Upper lobe of right lung (tissue), 1 donor: ENCODE results near the gene DHCR7. TPM values are rescaled to one million over a fixed set of nuclear protein-coding genes. Genes with fewer than 3 reads are reported as not detected.

Source experiments
- ATAC-seq: fragments of 200-7000 bp; cut with Tn5 transposase; one replicate; pipeline ENCODE4 v1.9.1; 2020; ENCODE audit warnings: mild to moderate bottlenecking, moderate library complexity
- DNase-seq: peaks from one replicate; pipeline ENCODE4 v3.0.0-alpha.2; 2020
- H3K27ac ChIP-seq: fragments of 200-600 bp; one replicate; pipeline ENCODE4 v1.8.0; 2022
- H3K27me3 ChIP-seq: fragments of 200-600 bp; one replicate; pipeline ENCODE4 v1.8.0; 2022; ENCODE audit warnings: mild to moderate bottlenecking
- H3K36me3 ChIP-seq: fragments of 200-600 bp; one replicate; pipeline ENCODE4 v1.8.0; 2022
- H3K4me1 ChIP-seq: fragments of 200-600 bp; one replicate; pipeline ENCODE4 v1.8.0; 2022
- H3K4me3 ChIP-seq: fragments of 200-600 bp; one replicate; pipeline ENCODE4 v1.8.0; 2022; ENCODE audit warnings: mild to moderate bottlenecking
- H3K9me3 ChIP-seq: fragments of 200-600 bp; one replicate; pipeline ENCODE4 v1.8.0; 2022
- intact Hi-C: fragments of 100-400 bp; cut with DNase I; formaldehyde crosslinking; loops from one replicate; pipeline ENCODE4 v1.11.0; 2022
- long read RNA-seq: library from polyadenylated mRNA; unstranded; transcript quantifications from one replicate; pipeline ENCODE4 v2.0.0, GENCODE V29; 2021
- total RNA-seq: library from RNA; stranded (reverse); fragmentation: NEBNext Ultra II Directional; extraction: Animal tissue kit (Norgen Biotek cat#: 25700); gene quantifications from one replicate; pipeline ENCODE4 v1.2.1, GENCODE V29; 2021
- TF ChIP-seq, protein P1 (sequence below): fragments of 200-600 bp; IDR thresholded peaks from one replicate; pipeline ENCODE4 v1.8.0; 2022; ENCODE audit warnings: antibody characterized with exemption
- donor health status: DM: no; HTN: yes; CAD: no; lungs with severe emphysema.

Gene DHCR7, protein sequence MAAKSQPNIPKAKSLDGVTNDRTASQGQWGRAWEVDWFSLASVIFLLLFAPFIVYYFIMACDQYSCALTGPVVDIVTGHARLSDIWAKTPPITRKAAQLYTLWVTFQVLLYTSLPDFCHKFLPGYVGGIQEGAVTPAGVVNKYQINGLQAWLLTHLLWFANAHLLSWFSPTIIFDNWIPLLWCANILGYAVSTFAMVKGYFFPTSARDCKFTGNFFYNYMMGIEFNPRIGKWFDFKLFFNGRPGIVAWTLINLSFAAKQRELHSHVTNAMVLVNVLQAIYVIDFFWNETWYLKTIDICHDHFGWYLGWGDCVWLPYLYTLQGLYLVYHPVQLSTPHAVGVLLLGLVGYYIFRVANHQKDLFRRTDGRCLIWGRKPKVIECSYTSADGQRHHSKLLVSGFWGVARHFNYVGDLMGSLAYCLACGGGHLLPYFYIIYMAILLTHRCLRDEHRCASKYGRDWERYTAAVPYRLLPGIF
- total RNA-seq: 105 TPM
- long read RNA-seq, transcript DHCR7-201 (9 exons, 2,666 nt): major isoform, 162 of 220 reads
- long read RNA-seq, partial matches to known transcripts: 34 of 220 reads
- long read RNA-seq, other reads (novel, unspliced or antisense): 20 of 220 reads

DNA sequence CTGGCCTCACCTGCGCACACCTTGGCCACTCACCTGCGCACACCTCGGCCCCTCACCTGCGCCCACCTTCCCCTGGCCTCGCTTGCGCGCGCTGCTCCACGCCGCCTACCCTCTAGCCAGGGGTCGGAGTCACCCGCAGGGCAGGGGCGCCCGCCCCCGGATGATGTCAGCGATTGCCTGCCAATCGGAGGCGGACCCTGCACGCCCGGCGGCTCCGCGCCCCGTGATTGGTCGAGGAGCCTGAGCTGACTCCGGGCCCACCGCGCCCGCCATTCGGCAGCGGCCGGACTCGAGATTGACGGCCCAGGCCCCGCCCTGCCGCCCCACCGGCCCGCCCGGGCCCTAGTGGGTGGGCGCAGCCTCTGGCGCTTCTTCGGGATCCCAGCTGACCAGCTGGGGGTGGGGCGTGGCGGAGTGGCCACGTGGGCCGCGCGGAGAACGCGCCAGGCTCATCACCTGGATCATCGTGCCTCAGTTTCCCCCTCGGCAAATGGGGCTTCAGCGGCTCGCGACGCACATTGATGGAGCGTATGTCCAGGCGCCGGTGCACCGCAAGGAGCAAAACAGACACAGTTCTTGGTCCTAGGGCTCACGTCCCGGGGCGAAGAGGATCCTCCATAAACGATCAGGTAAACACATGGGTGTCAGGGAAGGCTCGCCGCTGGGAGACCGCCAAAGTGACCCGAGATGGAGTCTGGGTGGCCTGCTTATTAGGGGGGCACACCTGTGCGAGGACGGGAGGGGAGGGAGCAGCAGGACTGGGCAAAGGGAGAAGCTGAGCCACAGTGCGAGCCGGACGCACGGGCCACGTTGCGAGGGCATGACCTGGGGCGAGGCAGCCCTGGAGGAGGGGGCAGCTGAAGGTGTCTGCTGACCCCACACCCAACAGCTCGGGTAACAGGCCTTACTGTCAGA lies at the start of gene DHCR7:
Gene DHCR7 (minus strand): TSS at position 137 of the 915 bp plus-strand sequence. CDS start 3,441 bp downstream, outside the sequence.
- intact Hi-C loops: no loop called here

DNA sequence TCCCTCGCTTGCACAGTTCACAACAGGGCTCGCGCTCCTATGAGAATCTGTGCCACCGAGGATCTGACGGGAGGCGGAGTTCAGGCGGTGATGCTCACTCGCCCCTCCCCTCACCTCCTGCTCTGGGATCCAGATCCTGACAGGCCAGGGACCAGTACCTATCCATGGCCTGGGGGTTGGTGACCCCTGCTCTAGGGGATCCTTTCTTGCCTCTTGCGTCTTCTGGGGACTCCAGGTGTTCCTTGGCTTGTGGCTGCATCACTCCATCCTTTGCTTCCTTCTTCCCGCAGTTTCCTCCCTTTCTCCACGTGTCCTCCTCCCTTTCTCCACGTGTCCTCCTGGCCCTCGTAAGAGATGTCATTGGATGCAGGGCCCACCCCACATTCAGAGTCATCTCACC lies 48.2 kb upstream of the DHCR7 start:
- Histone ChIP-seq H3K4me1 (no peaks in the 10 kb centered on the region), H3K27me3 (no peaks in the 10 kb centered on the region), H3K27ac (no peak overlapping the region), H3K36me3 (peaks cover 92% of the 10 kb centered on the region), H3K4me3 (no peak overlapping the region), H3K9me3 (no peaks in the 10 kb centered on the region)
- no peak for ATAC-seq
- intact Hi-C loops: no loop called here
- TF ChIP-seq, protein P1, sequence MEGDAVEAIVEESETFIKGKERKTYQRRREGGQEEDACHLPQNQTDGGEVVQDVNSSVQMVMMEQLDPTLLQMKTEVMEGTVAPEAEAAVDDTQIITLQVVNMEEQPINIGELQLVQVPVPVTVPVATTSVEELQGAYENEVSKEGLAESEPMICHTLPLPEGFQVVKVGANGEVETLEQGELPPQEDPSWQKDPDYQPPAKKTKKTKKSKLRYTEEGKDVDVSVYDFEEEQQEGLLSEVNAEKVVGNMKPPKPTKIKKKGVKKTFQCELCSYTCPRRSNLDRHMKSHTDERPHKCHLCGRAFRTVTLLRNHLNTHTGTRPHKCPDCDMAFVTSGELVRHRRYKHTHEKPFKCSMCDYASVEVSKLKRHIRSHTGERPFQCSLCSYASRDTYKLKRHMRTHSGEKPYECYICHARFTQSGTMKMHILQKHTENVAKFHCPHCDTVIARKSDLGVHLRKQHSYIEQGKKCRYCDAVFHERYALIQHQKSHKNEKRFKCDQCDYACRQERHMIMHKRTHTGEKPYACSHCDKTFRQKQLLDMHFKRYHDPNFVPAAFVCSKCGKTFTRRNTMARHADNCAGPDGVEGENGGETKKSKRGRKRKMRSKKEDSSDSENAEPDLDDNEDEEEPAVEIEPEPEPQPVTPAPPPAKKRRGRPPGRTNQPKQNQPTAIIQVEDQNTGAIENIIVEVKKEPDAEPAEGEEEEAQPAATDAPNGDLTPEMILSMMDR: no peak
- no peak for DNase-seq

More for the DNA sequence above, at the start of gene DHCR7:
- Histone ChIP-seq H3K4me3 (peak within 1 kb of the TSS; percentile 93), H3K27ac (peak within 1 kb of the TSS; percentile 61), H3K36me3 (peaks cover 9% of the 10 kb centered on the region), H3K4me1 (peaks cover 30% of the 10 kb centered on the region), H3K9me3 (no peaks in the 10 kb centered on the region), H3K27me3 (no peaks in the 10 kb centered on the region)
- TF ChIP-seq, protein P1: no peak
- peak; percentile 98 for DNase-seq
- peak; percentile 91 for ATAC-seq

DNA sequence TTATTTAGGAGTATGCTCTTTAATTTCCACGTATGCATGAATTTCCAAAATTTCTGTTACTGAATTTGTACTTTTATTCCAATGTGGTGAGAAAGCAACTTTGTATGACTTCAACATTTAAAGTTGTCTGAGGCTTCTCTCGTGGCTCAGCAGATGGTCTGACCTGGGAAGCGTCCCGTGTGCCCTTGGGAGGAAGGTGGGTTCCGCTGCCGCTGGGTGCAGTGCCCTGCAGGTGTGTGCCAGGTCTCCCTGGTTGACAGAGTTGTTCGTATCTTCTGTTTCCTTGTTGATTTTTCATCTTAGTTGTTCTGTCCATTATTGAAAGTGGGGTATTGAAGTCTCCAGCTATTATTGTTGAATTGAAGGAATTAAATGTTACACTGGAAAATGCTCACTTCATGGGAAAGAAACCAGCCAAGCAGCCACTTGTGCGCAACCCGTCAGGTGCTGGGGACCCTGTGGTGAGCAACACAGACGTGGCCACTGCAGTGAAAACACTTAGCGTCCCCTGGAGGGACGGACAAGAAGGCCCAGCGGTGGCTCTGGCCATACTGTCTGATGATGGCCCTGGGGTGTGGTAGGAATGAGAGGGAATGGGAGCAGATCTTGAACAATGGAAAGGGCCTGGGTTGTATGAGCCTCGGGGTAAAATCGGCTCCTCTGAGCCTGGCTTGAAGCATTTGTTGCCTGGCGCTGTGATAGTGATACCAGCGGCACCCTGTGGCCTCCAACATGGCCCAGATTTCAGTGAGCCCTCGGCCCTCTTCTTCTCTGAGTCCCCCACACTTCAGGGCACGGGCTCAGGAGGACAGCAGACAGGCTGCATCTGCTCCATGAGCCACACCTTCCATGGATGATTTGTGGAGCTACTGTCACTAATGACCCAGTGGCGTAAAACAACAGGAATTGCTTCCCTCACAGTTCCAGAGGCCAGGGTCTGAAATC lies 47.4 kb upstream of the DHCR7 start:
- H3K36me3 ChIP-seq: peaks cover 92% of the 10 kb centered on the region
- ATAC-seq: no peak
- no peak for DNase-seq
- no peak overlapping the region for H3K27ac ChIP-seq
- H3K4me1 ChIP-seq: no peaks in the 10 kb centered on the region
- H3K9me3 ChIP-seq: no peaks in the 10 kb centered on the region
- no peaks in the 10 kb centered on the region for H3K27me3 ChIP-seq
- H3K4me3 ChIP-seq: no peak overlapping the region
- intact Hi-C loops: no loop called here
- TF ChIP-seq, protein P1: no peak

DNA sequence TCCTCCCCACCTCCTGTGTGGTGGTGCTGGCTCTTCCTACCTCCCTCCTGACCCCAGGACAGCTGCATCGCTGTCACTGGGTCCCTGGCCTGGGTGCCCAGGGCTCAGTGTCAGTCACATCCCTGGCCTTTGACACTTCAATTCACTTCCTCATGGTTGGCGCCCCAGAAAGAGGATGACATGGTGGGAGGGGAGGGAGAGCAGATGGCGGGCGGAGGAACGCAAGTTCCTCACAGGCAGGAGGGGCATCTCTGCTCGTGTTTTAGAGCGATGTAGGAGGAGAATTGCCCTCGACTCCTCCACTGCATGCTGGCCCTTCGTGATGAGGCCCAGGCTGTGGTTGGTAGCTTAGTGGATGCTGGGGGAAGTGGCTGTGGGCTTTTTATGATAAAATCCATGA lies 43.7 kb upstream of the DHCR7 start:
- ATAC-seq (no peak), DNase-seq (no peak)
- no peak overlapping the region for H3K4me3 ChIP-seq
- no peaks in the 10 kb centered on the region for H3K27me3 ChIP-seq
- intact Hi-C loops: no loop called here
- peaks cover 77% of the 10 kb centered on the region for H3K36me3 ChIP-seq
- H3K9me3 ChIP-seq: no peaks in the 10 kb centered on the region
- TF ChIP-seq, protein P1: no peak
- H3K27ac ChIP-seq: no peak overlapping the region
- peaks cover 9% of the 10 kb centered on the region for H3K4me1 ChIP-seq

DNA sequence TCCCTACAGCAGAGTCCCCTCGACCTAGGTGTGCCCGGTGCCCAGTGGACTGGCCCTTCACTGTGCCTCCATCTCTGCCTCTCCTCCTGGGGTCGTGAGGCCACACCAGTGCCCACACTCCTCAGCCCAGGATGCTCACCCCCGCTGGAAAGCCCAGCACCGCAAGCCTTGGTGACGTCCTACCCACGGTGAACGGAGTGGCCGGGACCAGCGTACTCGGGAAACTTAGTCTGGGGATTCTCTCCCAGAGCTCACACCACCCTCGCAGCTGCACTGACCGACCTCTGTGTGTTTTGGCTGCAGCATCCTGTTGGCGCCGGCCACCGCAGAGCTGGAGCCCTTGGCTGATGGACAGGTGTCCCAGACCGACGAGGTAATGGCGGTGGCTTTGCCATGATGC lies 43.3 kb upstream of the DHCR7 start:
- Histone ChIP-seq H3K27ac (no peak overlapping the region), H3K36me3 (peaks cover 78% of the 10 kb centered on the region), H3K4me1 (peaks cover 9% of the 10 kb centered on the region), H3K9me3 (no peaks in the 10 kb centered on the region), H3K27me3 (no peaks in the 10 kb centered on the region), H3K4me3 (no peak overlapping the region)
- ATAC-seq: peak; percentile 13
- intact Hi-C loops: no loop called here
- DNase-seq: peak; percentile 48
- TF ChIP-seq, protein P1: no peak
